Activated CD8-positive, alpha-beta memory T cell treated with anti-CD3 and anti-CD28 coated beads for 1 hour (primary cell): ENCODE data around the gene IRAK1.
"Not testable (repeated sequence)": the region's sequence is repeated elsewhere in the genome, so short reads cannot be mapped to it uniquely, and the experiment has no call there.

Experiments
- DNase-seq, 2 donors: peaks; one replicate each; pipeline ENCODE4 v3.0.0-alpha.2; 2020; ENCODE audit warnings: low read depth in 1 of 2; ENCODE audit errors: extremely low read depth in 1 of 2

The IRAK1 gene

DNA sequence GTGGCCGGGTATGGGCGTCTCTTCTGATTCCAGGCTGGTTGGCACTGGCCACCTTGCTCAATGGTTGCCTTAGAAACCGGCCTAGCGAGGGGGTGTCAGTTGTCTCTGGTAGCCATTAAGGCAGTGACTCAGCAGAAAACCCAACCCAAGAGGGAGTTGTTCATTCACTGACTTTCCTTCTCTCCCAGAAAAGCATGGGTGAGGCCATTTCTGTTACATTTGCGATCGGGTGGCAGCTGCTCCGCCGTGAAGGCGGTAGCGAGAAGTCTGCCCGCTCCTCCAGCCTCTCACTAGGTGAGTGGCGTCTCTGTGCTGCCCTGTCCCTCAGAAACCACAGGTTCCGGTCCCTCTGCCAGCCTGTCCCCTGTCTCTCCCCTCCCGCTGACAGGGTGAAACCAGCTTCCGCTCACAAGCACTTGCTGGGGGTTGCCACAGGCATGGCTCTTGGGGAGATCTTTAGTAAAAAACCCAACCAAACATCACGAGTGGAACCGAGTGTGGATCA, 17.4 kb downstream of the IRAK1 start:
- no peak for DNase-seq

- DNase-seq: no peak
Measured at GRCh38 chrX:154000051-154000450, 19.7 kb downstream of the IRAK1 start.

DNA sequence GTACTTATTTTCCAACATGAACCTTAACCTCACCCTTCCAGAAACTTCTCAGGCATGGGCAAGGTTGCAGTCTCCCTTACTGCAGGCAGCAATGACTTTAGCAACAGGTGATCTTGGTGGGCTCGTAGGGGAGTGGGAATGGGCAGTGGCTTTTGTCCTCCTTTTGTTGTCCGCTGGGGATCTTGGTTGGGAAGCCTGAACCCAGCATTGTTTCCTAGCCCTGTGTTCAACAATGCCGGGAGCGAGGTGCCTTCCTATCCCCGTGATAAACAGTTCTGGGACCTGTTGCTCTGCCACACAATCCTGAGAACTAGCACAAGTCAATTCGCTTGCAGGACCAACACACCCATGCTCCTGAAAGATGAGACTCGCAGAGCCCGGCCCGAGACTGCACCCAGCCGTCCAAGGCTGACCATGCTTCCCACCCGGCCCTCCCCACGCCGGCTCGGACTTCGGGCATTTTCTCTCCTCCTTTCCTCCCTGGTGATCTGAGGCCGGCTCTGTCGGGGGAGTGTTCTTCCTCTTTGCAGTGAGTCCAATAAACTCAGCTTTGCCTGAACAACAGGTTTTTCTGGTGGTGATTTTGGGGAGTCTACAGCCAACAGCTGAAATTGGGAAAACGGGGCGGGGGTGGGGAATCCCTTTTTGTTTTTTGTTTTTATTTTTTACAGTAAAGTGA, 20.2 kb downstream of the IRAK1 start:
- no peak for DNase-seq

GRCh38 chrX:153995504-153995903, 24.2 kb downstream of the IRAK1 start:
- no peak for DNase-seq

GRCh38 chrX:153994398-153994797, 25.3 kb downstream of the IRAK1 start:
- not testable (repeated sequence) for DNase-seq

- no peak for DNase-seq
Measured at GRCh38 chrX:153993978-153994377, 25.7 kb downstream of the IRAK1 start.

- no peak for DNase-seq
Measured at GRCh38 chrX:153993079-153993478, 26.6 kb downstream of the IRAK1 start.

GRCh38 chrX:153992180-153992579, 27.5 kb downstream of the IRAK1 start:
- DNase-seq: no peak

DNA sequence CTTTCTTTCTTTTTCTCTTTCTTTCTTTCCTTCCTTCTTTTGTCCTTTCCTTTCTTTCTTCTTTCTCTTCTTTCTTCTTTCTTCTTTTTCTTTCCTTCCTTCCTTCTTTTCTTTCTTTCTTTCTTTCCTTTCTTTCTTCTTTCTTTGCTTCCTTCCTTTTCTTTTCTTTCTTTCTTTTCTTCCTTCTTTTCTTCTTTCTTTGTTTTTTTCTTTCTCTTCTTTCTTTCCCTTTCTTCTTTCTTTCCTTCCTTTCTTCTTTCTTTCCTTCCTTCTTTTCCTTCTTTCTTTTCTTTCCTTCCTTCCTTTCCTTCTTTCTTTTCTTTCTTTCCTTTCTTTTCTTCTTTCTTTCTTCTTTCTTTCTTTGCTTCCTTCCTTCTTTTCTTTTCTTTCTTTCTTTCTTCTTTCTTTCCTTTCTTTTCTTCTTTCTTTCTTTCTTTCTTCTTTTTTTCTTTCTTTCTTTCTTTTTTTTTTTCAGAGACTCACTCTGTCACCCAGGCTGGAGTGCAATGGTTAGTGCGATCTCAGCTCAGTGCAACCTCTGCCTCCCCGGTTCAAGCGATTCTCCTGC, 28.6 kb downstream of the IRAK1 start:
- DNase-seq: no peak

GRCh38 chrX:153989973-153990655, 29.6 kb downstream of the IRAK1 start:
- no peak for DNase-seq

- DNase-seq: no peak
Measured at GRCh38 chrX:153988493-153988892, 31.2 kb downstream of the IRAK1 start.

DNA sequence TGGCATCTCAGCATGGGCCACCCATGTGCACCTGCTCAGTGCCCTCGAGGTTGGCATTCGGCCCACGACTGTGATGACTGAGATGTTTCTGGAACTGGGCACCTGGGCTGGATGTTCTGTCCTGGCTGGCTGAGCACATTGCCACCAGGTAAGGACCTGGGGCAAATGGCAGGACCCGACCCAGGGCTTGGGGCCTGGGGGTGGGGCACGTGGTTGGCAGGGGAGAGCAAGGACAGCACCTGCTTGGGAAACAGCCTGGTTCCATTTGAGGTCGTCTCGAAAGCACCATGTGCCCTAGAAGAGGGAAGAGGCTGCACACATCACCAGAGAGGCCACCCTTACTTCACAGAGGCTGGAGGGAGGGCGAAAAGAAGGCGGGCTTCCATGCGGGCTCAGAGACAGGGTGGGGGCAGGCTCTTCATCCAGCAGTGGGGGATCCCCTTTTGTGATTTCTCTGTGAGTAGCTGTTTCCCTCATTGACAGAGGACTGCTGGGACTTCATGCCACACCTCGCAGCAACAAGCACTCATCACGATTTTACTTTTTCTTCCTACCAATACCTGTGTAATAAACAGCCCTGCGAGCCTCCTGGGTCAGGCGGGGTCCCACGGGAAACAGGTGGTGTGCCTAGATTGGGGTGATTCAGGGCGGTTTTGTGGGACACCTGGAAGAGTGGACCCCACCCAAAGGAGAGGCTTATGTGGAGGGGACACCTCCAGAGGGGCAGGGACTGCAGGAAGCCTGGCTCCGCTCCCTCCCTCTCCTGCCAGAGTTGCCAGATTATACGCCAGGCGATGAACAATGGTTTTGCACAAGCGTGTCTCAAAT, 35.1 kb downstream of the IRAK1 start:
- no peak for DNase-seq

- no peak for DNase-seq
Measured at GRCh38 chrX:153983321-153983801, 36.3 kb downstream of the IRAK1 start.

DNA sequence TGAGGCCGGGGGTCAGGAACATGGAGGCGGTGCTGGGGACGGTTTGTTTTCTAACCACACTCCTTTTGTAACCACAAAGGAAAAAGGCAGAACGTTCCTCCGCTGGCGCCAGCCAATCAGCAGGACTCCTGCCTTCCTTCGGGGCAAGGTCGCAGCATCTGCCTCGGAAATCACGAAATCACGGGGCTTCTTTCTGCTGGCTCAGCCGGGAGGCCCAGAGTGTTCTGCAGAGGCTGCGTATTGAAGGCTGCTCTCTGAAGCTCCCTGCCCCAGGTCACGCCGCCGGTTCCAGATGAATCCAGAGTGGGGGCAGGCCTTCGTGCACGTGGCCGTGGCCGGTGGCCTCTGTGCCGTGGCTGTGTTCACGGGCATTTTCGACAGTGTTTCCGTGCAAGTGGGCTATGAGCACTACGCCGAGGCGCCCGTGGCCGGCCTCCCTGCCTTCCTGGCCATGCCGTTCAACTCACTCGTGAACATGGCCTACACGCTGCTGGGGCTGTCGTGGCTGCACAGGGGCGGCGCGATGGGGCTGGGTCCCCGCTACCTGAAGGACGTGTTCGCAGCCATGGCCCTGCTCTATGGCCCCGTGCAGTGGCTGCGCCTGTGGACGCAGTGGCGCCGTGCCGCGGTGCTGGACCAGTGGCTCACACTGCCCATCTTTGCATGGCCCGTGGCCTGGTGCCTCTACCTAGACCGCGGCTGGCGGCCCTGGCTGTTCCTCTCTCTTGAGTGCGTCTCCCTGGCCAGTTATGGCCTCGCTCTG, 37.8 kb downstream of the IRAK1 start:
- peak in 1 of 2 donors; percentile 34 for DNase-seq

DNA sequence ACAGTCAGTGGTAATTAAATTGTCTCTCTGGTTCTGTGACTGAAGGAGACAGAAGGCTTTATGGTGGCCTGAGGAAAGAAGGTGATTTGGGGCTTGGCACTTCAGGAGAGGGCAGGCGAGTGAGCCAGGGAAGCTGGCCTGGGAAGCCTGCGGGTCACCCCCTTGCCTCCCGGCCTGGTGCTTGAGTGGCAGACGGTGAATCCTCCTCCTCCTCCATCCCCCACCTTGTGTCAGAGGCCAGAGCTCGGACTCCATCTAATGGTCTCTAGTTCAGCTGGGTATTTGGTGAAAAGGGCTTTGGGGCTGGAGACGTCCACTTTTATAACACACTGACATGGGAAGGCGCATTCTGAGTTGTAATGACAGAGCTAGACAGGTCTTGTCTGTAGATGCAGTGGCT, 38.5 kb downstream of the IRAK1 start:
- DNase-seq: no peak

- not testable (repeated sequence) for DNase-seq
Measured at GRCh38 chrX:153980394-153980793, 39.3 kb downstream of the IRAK1 start.

DNA sequence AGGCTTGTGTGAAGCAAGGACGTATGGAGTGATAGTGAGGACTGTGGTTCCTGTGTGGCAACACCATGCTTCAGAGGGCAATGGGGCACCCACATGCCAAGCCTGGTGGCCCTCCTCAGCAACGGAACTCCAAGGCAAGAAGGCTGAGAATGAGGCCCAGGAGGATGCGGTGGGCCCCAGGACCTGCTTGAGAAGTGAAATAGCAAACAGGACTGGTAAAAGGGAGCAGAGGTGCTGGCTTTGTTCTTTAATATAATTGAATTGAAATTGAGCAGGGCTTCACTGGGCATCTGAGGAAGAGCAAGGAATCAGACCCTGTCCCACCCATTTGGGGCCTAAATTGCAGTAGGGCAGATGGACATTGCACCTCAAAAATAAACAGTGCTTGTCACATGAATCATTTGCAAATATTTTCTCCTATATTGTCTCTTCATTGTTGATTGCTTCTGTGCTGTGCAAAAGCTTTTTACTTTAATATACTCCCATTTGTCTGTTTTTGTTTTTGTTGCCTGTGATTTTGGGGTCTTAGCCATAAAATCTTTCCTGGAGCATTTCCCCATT, 44.9 kb downstream of the IRAK1 start:
- no peak for DNase-seq

DNA sequence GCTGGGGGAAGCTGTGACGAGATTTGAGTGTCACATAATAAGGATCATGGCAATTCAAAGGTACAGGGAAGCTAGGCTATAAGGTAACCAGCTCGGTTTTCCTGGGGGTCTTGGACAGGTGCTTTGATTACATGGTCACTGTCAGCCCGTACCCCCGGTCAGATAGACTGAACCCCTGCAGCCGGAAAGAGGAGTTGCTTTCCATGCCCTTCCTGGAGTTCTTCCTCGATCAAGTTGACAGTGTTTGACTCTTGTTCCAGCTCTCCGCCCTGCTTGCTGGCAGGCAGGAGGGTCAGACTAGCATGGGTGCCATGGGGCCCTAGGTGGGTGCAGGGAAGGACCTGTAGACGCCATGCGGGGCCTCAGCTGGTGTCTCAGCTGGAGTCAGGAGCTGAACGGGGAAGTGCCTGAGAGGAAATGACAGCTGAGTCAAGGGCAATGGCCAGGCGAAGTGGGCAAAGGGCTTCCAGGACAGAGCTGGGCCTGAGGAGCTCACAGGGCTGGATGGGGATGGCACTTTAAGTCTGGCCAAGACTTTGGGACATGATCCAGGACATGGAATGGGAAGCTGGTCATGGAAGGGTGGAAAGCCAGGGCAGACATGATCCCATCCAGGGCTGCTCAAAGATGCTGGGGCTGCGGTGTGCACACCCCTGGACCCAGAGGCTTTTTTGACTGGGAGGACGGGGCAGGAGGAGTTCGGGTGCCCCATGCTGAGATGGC, 45.5 kb downstream of the IRAK1 start:
- no peak for DNase-seq
